ENCODE results near the gene MAPK12. TPM values are rescaled to one million over a fixed set of nuclear protein-coding genes. Genes with fewer than 3 reads are reported as not detected.
A peak's percentile ranks its signal among the peaks of the same experiment; 100 is the strongest.

MAPK12 gene
- total RNA-seq, 2 donors from 2014 or later: 3.9 to 4.6 TPM

GRCh38 chr22:50282361-50283155, 21.1 kb upstream of the MAPK12 start:
- DNase-seq: peak; percentile 74 to 88 (median 83)
- 70 to 78% methylated on average over 28 to 45 of the region's 45 CpGs for WGBS, 2 donors
- H3K4me3 ChIP-seq: no peak overlapping the region

GRCh38 chr22:50281957-50282356, 20.5 kb upstream of the MAPK12 start:
- peak in 3 of 7 experiments; percentile 21 to 27 (median 25) for TF ChIP-seq CTCF (IDR thresholded peaks at IDR 0.05)
- no peak for TF ChIP-seq POLR2A (IDR thresholded peaks at IDR 0.05)
- DNase-seq: peak; percentile 61 to 69 (median 66)
- WGBS, 2 donors: 52 to 70% methylated on average over 5 to 24 of the region's 25 CpGs

More at GRCh38 chr22:50282361-50283155, 21.1 kb upstream of the MAPK12 start:
- intact Hi-C loops (cut with DNase I): no loop called here
- Histone ChIP-seq H3K27me3 (no peaks in the 10 kb centered on the region), H3K4me1 (peaks cover 42% of the 10 kb centered on the region), H3K9me3 (no peaks in the 10 kb centered on the region), H3K27ac (peak overlapping the region; percentile 75 to 89 (median 80)), H3K36me3 (replicated peaks in 1 of 2; ENCODE audit: insufficient read depth in 1 of 2, low read depth in 2 of 2) (peaks cover 24 to 29% of the 10 kb centered on the region in 2 donors)
- ATAC-seq: peak; percentile 88
- no peak for TF ChIP-seq CTCF (IDR thresholded peaks at IDR 0.05)
- TF ChIP-seq POLR2A (IDR thresholded peaks at IDR 0.05): peak; percentile 11 to 53 (median 52)

GRCh38 chr22:50281384-50281760, 19.9 kb upstream of the MAPK12 start:
- Histone ChIP-seq H3K36me3 (replicated peaks in 1 of 2; ENCODE audit: insufficient read depth in 1 of 2, low read depth in 2 of 2) (peaks cover 20 to 31% of the 10 kb centered on the region in 2 donors), H3K4me1 (peaks cover 35% of the 10 kb centered on the region), H3K9me3 (no peaks in the 10 kb centered on the region), H3K27ac (peak overlapping the region; percentile 75 to 89 (median 80)), H3K4me3 (no peak overlapping the region), H3K27me3 (no peaks in the 10 kb centered on the region)
- DNase-seq (no peak), ATAC-seq (no peak)
- TF ChIP-seq CTCF (IDR thresholded peaks at IDR 0.05) (no peak), POLR2A (IDR thresholded peaks at IDR 0.05) (no peak)
- intact Hi-C loops (cut with DNase I): no loop called here
- 91 to 96% methylated on average over 20 to 25 of the region's 36 CpGs for WGBS, 2 donors

More at GRCh38 chr22:50281957-50282356, 20.5 kb upstream of the MAPK12 start:
- H3K27me3 ChIP-seq: no peaks in the 10 kb centered on the region
- intact Hi-C loops (cut with DNase I): no loop called here
- ATAC-seq: peak; percentile 61
- H3K27ac ChIP-seq: peak overlapping the region; percentile 75 to 89 (median 80)
- H3K4me1 ChIP-seq: peaks cover 40% of the 10 kb centered on the region
- peaks cover 24 to 29% of the 10 kb centered on the region in 2 donors for H3K36me3 ChIP-seq (replicated peaks in 1 of 2; ENCODE audit: insufficient read depth in 1 of 2, low read depth in 2 of 2)
- H3K4me3 ChIP-seq: no peak overlapping the region
- H3K9me3 ChIP-seq: no peaks in the 10 kb centered on the region

GRCh38 chr22:50280708-50281383, 19.4 kb upstream of the MAPK12 start:
- Histone ChIP-seq H3K36me3 (replicated peaks in 1 of 2; ENCODE audit: insufficient read depth in 1 of 2, low read depth in 2 of 2) (peaks cover 18 to 28% of the 10 kb centered on the region in 2 donors), H3K4me1 (peaks cover 29% of the 10 kb centered on the region), H3K27ac (peak overlapping the region in 3 of 4 donors; percentile 75 to 89 (median 85)), H3K9me3 (no peaks in the 10 kb centered on the region), H3K27me3 (no peaks in the 10 kb centered on the region), H3K4me3 (no peak overlapping the region)
- TF ChIP-seq CTCF (IDR thresholded peaks at IDR 0.05) (no peak), POLR2A (IDR thresholded peaks at IDR 0.05) (no peak)
- WGBS, 2 donors: 95 to 96% methylated on average over 31 to 35 of the region's 47 CpGs
- DNase-seq (no peak), ATAC-seq (no peak)
- intact Hi-C loops (cut with DNase I): no loop called here
